GM18868 (cell line): Measurements from ENCODE around the gene OSBPL7.

ENCODE experiments used
- ATAC-seq: cut with Tn5 transposase; IDR thresholded peaks from one replicate; pipeline ENCODE4 v1.9.1; 2021; ENCODE audit warnings: mild to moderate bottlenecking, moderate library complexity; ENCODE audit not compliant: unreplicated experiment

OSBPL7 gene

GRCh38 chr17:47807421-47807820 is 14.2 kb downstream of the OSBPL7 start:
- no peak for ATAC-seq

GRCh38 chr17:47806913-47807255 is 14.7 kb downstream of the OSBPL7 start:
- ATAC-seq = no peak

- no peak for ATAC-seq
These were observed 15.3 kb downstream of the OSBPL7 start for GRCh38 chr17:47806026-47806912.

- ATAC-seq = no peak
These were observed 17.1 kb downstream of the OSBPL7 start for GRCh38 chr17:47804461-47804860.

- ATAC-seq = no peak
These were observed 17.8 kb downstream of the OSBPL7 start for GRCh38 chr17:47803751-47804150.

- ATAC-seq = no peak
These were observed 18.4 kb downstream of the OSBPL7 start for GRCh38 chr17:47803201-47803600.

- no peak for ATAC-seq
These were observed 19.1 kb downstream of the OSBPL7 start for GRCh38 chr17:47802341-47803022.

GRCh38 chr17:47801906-47802305 is 19.7 kb downstream of the OSBPL7 start:
- ATAC-seq = no peak

GRCh38 chr17:47801176-47801765 is 20.3 kb downstream of the OSBPL7 start:
- ATAC-seq = no peak

- ATAC-seq = no peak
These were observed 20.9 kb downstream of the OSBPL7 start for GRCh38 chr17:47800686-47801085.

GRCh38 chr17:47797797-47798196 is 23.8 kb downstream of the OSBPL7 start:
- ATAC-seq = no peak

GRCh38 chr17:47792979-47793378 is 28.6 kb downstream of the OSBPL7 start:
- ATAC-seq = no peak

- ATAC-seq = no peak
These were observed 29.1 kb downstream of the OSBPL7 start for GRCh38 chr17:47792457-47792856.

- ATAC-seq = no peak
These were observed 30.6 kb downstream of the OSBPL7 start for GRCh38 chr17:47791025-47791424.

- ATAC-seq = no peak
These were observed 31.7 kb downstream of the OSBPL7 start for GRCh38 chr17:47789611-47790561.

GRCh38 chr17:47785538-47786123 is 36.0 kb downstream of the OSBPL7 start:
- no peak for ATAC-seq

GRCh38 chr17:47781397-47781796 is 40.2 kb downstream of the OSBPL7 start:
- ATAC-seq = no peak

GRCh38 chr17:47778184-47778635 is 43.4 kb downstream of the OSBPL7 start:
- ATAC-seq = no peak

GRCh38 chr17:47776330-47777197 is 45.0 kb downstream of the OSBPL7 start:
- ATAC-seq = no peak
